Measurements from ENCODE around the gene STAC3. TPM values are rescaled to one million over a fixed set of nuclear protein-coding genes. Genes with fewer than 3 reads are reported as not detected.

Gene STAC3
- total RNA-seq, 2 donors from 2014 or later, result 2.5 to 6.1 TPM

- Mint-ChIP-seq H3K27ac (no peak overlapping the region), H3K4me3 (no peak overlapping the region), H3K9me3 (no peaks in the 10 kb centered on the region), H3K4me1 (ENCODE audit: low read depth in 2 of 2) (peaks cover 26 to 28% of the 10 kb centered on the region in 2 donors), H3K27me3 (peaks cover 28 to 30% of the 10 kb centered on the region in 2 donors), H3K36me3 (no peaks in the 10 kb centered on the region)
- no peak for DNase-seq (ENCODE audit: low spot score)
- no peak for ATAC-seq
Observed at GRCh38 chr12:57210926-57211692, 39.9 kb downstream of the STAC3 start.

GRCh38 chr12:57210461-57210860, 40.5 kb downstream of the STAC3 start:
- no peak overlapping the region for H3K27ac Mint-ChIP-seq
- DNase-seq (ENCODE audit: low spot score) (no peak), ATAC-seq (no peak)
- H3K36me3 Mint-ChIP-seq, result no peaks in the 10 kb centered on the region
- H3K27me3 Mint-ChIP-seq, result peaks cover 22 to 24% of the 10 kb centered on the region in 2 donors
- peaks cover 20 to 22% of the 10 kb centered on the region in 2 donors for H3K4me1 Mint-ChIP-seq (ENCODE audit: low read depth in 2 of 2)
- no peak overlapping the region for H3K4me3 Mint-ChIP-seq
- no peaks in the 10 kb centered on the region for H3K9me3 Mint-ChIP-seq

- H3K36me3 Mint-ChIP-seq, result no peaks in the 10 kb centered on the region
- H3K9me3 Mint-ChIP-seq, result no peaks in the 10 kb centered on the region
- peaks cover 17 to 20% of the 10 kb centered on the region in 2 donors for H3K27me3 Mint-ChIP-seq
- H3K4me3 Mint-ChIP-seq, result no peak overlapping the region
- H3K4me1 Mint-ChIP-seq (ENCODE audit: low read depth in 2 of 2), result peaks cover 16 to 17% of the 10 kb centered on the region in 2 donors
- ATAC-seq (no peak), DNase-seq (ENCODE audit: low spot score) (no peak)
- no peak overlapping the region for H3K27ac Mint-ChIP-seq
Observed at GRCh38 chr12:57209916-57210315, 41.1 kb downstream of the STAC3 start.

GRCh38 chr12:57208631-57209282, 42.2 kb downstream of the STAC3 start:
- Mint-ChIP-seq H3K27ac (no peak overlapping the region), H3K4me3 (no peak overlapping the region), H3K9me3 (no peaks in the 10 kb centered on the region), H3K27me3 (peaks cover 5 to 9% of the 10 kb centered on the region in 2 donors), H3K36me3 (no peaks in the 10 kb centered on the region), H3K4me1 (ENCODE audit: low read depth in 2 of 2) (peaks cover 6% of the 10 kb centered on the region in 2 donors)
- ATAC-seq, result no peak
- DNase-seq (ENCODE audit: low spot score), result no peak

GRCh38 chr12:57207731-57208630, 43.0 kb downstream of the STAC3 start:
- DNase-seq (ENCODE audit: low spot score), result no peak
- ATAC-seq, result no peak
- peaks cover 0 to 3% of the 10 kb centered on the region in 2 donors for H3K27me3 Mint-ChIP-seq
- no peaks in the 10 kb centered on the region for H3K4me1 Mint-ChIP-seq (ENCODE audit: low read depth in 2 of 2)
- H3K4me3 Mint-ChIP-seq, result no peak overlapping the region
- no peaks in the 10 kb centered on the region for H3K36me3 Mint-ChIP-seq
- H3K27ac Mint-ChIP-seq, result no peak overlapping the region
- H3K9me3 Mint-ChIP-seq, result no peaks in the 10 kb centered on the region

GRCh38 chr12:57205931-57206330, 45.1 kb downstream of the STAC3 start:
- H3K36me3 Mint-ChIP-seq, result no peaks in the 10 kb centered on the region
- no peaks in the 10 kb centered on the region for H3K4me1 Mint-ChIP-seq (ENCODE audit: low read depth in 2 of 2)
- no peaks in the 10 kb centered on the region for H3K9me3 Mint-ChIP-seq
- ATAC-seq (no peak), DNase-seq (ENCODE audit: low spot score) (no peak)
- peaks cover 0 to 6% of the 10 kb centered on the region in 2 donors for H3K27me3 Mint-ChIP-seq
- H3K27ac Mint-ChIP-seq, result no peak overlapping the region
- no peak overlapping the region for H3K4me3 Mint-ChIP-seq

- no peak for ATAC-seq
- Mint-ChIP-seq H3K4me3 (no peak overlapping the region), H3K4me1 (ENCODE audit: low read depth in 2 of 2) (no peaks in the 10 kb centered on the region), H3K27me3 (peaks cover 0 to 3% of the 10 kb centered on the region in 2 donors), H3K27ac (no peak overlapping the region), H3K9me3 (no peaks in the 10 kb centered on the region), H3K36me3 (no peaks in the 10 kb centered on the region)
- DNase-seq (ENCODE audit: low spot score), result no peak
Observed at GRCh38 chr12:57205186-57205585, 45.8 kb downstream of the STAC3 start.

- ATAC-seq (no peak), DNase-seq (ENCODE audit: low spot score) (no peak)
- H3K27me3 Mint-ChIP-seq, result peaks cover 0 to 3% of the 10 kb centered on the region in 2 donors
- H3K4me1 Mint-ChIP-seq (ENCODE audit: low read depth in 2 of 2), result no peaks in the 10 kb centered on the region
- H3K27ac Mint-ChIP-seq, result no peak overlapping the region
- H3K9me3 Mint-ChIP-seq, result no peaks in the 10 kb centered on the region
- no peak overlapping the region for H3K4me3 Mint-ChIP-seq
- no peaks in the 10 kb centered on the region for H3K36me3 Mint-ChIP-seq
Observed at GRCh38 chr12:57204454-57204853, 46.5 kb downstream of the STAC3 start.

- no peaks in the 10 kb centered on the region for H3K9me3 Mint-ChIP-seq
- DNase-seq (ENCODE audit: low spot score), result no peak
- H3K4me1 Mint-ChIP-seq (ENCODE audit: low read depth in 2 of 2), result no peaks in the 10 kb centered on the region
- H3K36me3 Mint-ChIP-seq, result no peaks in the 10 kb centered on the region
- H3K27me3 Mint-ChIP-seq, result peaks cover 0 to 3% of the 10 kb centered on the region in 2 donors
- H3K4me3 Mint-ChIP-seq, result no peak overlapping the region
- no peak overlapping the region for H3K27ac Mint-ChIP-seq
- no peak for ATAC-seq
Observed at GRCh38 chr12:57203791-57204190, 47.2 kb downstream of the STAC3 start.

GRCh38 chr12:57203201-57203600, 47.8 kb downstream of the STAC3 start:
- no peak for ATAC-seq
- no peak overlapping the region for H3K4me3 Mint-ChIP-seq
- no peaks in the 10 kb centered on the region for H3K9me3 Mint-ChIP-seq
- no peak overlapping the region for H3K27ac Mint-ChIP-seq
- DNase-seq (ENCODE audit: low spot score), result no peak
- H3K4me1 Mint-ChIP-seq (ENCODE audit: low read depth in 2 of 2), result no peaks in the 10 kb centered on the region
- H3K27me3 Mint-ChIP-seq, result peaks cover 0 to 6% of the 10 kb centered on the region in 2 donors
- no peaks in the 10 kb centered on the region for H3K36me3 Mint-ChIP-seq

GRCh38 chr12:57202321-57202720, 48.7 kb downstream of the STAC3 start:
- no peaks in the 10 kb centered on the region for H3K4me1 Mint-ChIP-seq (ENCODE audit: low read depth in 2 of 2)
- ATAC-seq, result no peak
- H3K27ac Mint-ChIP-seq, result no peak overlapping the region
- no peak overlapping the region for H3K4me3 Mint-ChIP-seq
- no peak for DNase-seq (ENCODE audit: low spot score)
- no peaks in the 10 kb centered on the region for H3K9me3 Mint-ChIP-seq
- no peaks in the 10 kb centered on the region for H3K36me3 Mint-ChIP-seq
- H3K27me3 Mint-ChIP-seq, result peaks cover 0 to 7% of the 10 kb centered on the region in 2 donors

GRCh38 chr12:57201631-57202030, 49.4 kb downstream of the STAC3 start:
- H3K9me3 Mint-ChIP-seq, result no peaks in the 10 kb centered on the region
- H3K36me3 Mint-ChIP-seq, result no peaks in the 10 kb centered on the region
- peaks cover 0 to 7% of the 10 kb centered on the region in 2 donors for H3K27me3 Mint-ChIP-seq
- ATAC-seq (no peak), DNase-seq (ENCODE audit: low spot score) (no peak)
- H3K27ac Mint-ChIP-seq, result no peak overlapping the region
- H3K4me3 Mint-ChIP-seq, result no peak overlapping the region
- no peaks in the 10 kb centered on the region for H3K4me1 Mint-ChIP-seq (ENCODE audit: low read depth in 2 of 2)

GRCh38 chr12:57201219-57201618, 49.8 kb downstream of the STAC3 start:
- no peak overlapping the region for H3K27ac Mint-ChIP-seq
- H3K4me3 Mint-ChIP-seq, result no peak overlapping the region
- ATAC-seq (no peak), DNase-seq (ENCODE audit: low spot score) (no peak)
- H3K36me3 Mint-ChIP-seq, result no peaks in the 10 kb centered on the region
- H3K27me3 Mint-ChIP-seq, result peaks cover 0 to 11% of the 10 kb centered on the region in 2 donors
- no peaks in the 10 kb centered on the region for H3K9me3 Mint-ChIP-seq
- H3K4me1 Mint-ChIP-seq (ENCODE audit: low read depth in 2 of 2), result peaks cover 3% of the 10 kb centered on the region in 2 donors

Data from natural killer cell treated with Interleukin-12 subunit alpha and Interleukin-12 subunit beta and Interleukin-15 and Interleukin-18, amount 100 ng/mL, for 72 hours (primary cell).